ENCODE measurements around the gene DLGAP1. TPM values are rescaled to one million over a fixed set of nuclear protein-coding genes. Genes with fewer than 3 reads are reported as not detected.

Gene DLGAP1
- total RNA-seq, 1 experiment from 2014 or later = 0.39 TPM

DNA sequence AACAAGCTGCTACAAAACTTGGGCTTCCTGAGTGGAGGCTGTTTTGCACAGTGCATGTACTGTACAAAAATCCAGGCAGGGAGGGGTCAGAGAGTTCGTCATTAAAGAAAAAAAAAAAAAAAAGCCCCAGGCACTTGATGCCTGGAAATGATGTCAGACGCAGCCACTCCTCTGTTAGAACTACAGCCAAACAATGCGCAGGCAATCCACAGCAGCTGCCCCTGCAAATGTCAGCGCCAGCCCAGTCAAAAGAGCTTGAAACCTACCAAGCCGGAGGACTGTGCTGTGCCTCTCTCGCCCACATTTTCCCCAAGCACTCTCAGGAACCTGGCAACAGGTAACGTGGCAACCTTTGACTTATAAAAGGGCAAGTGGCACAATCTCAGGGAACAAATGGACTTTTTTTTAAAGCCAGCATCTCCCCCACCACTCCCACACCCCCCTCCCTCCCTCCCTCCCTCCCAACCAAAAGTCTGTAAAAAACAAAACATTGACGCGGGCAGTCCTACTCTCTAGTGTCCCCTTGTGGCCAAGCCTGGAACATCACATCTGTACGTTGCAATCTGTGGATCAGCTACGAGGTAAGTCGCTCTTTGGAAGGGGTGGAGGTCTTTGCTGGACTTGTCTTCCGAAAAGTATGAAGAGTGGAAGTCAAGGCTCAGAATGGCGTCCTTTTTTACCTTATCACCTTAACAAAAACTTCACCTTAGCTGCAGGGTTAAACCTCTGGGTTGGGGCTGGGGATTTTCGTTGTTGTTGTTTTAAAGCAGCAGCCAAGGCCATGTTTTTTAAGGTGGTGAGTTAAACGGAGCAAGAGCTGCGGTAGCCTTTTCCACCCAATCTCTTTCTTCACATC, 861.0 kb downstream of the DLGAP1 start (continued):
- TF ChIP-seq, protein P1, sequence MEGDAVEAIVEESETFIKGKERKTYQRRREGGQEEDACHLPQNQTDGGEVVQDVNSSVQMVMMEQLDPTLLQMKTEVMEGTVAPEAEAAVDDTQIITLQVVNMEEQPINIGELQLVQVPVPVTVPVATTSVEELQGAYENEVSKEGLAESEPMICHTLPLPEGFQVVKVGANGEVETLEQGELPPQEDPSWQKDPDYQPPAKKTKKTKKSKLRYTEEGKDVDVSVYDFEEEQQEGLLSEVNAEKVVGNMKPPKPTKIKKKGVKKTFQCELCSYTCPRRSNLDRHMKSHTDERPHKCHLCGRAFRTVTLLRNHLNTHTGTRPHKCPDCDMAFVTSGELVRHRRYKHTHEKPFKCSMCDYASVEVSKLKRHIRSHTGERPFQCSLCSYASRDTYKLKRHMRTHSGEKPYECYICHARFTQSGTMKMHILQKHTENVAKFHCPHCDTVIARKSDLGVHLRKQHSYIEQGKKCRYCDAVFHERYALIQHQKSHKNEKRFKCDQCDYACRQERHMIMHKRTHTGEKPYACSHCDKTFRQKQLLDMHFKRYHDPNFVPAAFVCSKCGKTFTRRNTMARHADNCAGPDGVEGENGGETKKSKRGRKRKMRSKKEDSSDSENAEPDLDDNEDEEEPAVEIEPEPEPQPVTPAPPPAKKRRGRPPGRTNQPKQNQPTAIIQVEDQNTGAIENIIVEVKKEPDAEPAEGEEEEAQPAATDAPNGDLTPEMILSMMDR (IDR thresholded peaks at IDR 0.05 in 2 of 3, conservative IDR thresholded peaks at IDR 0.05 in 1 of 3; ENCODE audit: borderline replicate concordance in 1 of 3, insufficient read depth in 1 of 3, low read depth in 2 of 3, low read length in 2 of 3) = peak in 2 of 3 experiments; percentile 73 to 86; a peak in 4 of 6 replicates

DNA sequence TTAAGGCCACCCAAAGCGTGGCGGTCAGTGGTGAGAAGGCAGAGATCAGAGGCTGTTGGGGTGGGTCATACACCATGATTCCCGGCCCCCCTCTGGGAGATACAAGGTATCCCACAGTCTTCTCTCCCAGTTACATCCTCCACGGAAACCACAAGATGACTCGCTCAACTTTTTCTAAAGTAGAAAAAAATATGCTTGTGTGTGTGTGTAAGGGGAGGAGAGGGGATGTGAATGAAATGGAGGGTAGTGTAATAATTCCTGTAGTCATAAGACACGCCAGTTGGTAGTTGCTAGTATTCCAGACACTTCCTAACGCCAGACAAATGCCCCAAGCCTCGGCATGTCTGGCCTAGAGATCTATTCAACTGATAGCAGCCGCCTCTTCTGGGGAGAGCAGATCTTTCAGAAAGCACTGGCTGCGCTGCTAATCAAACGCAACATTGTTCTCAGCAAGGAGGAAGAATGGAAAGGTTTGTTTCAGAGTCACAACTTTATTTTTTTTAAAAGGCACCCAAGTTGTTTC, 861.7 kb downstream of the DLGAP1 start:
- H3K4me2 ChIP-seq (ENCODE audit: low read length) = peak overlapping the region; percentile 92
- CTCF ChIA-PET = interaction anchor here (0.5 to 4.2 kb wide), 16 partner anchors 8 to 316 kb away, joined by 3 to 45 read pairs (median 4); partner anchors contain the start of gene TGIF1
- no peak for DNase-seq (ENCODE audit: low read depth, low spot score)
- no peaks in the 10 kb centered on the region for H3K9me3 ChIP-seq (ENCODE audit: control insufficient read depth in 1 of 2, insufficient read depth in 1 of 2, low read depth in 1 of 2, low read length in 2 of 2)
- no peaks in the 10 kb centered on the region for H3K9me2 ChIP-seq (ENCODE audit: insufficient read depth)
- intact Hi-C loops (cut with micrococcal nuclease) = loop anchor here (5.0 kb wide), 1 partner anchor 331 kb away; the partner anchor contains the start of gene MYL12B
- ATAC-seq = peak; percentile 60
- H3K4me1 ChIP-seq (ENCODE audit: control insufficient read depth in 1 of 2, insufficient read depth in 2 of 2, low read length in 2 of 2) = peaks cover 81 to 89% of the 10 kb centered on the region in 2 experiments
- TF ChIP-seq POLR2AphosphoS5 (IDR thresholded peaks at IDR 0.05; ENCODE audit: low read depth, low read length) = 0 out of 2 replicates have a peak, but pooled peaks have one; percentile 12
- TF ChIP-seq CEBPB (IDR thresholded peaks at IDR 0.05; ENCODE audit: low read depth) = no peak
- TF ChIP-seq POLR2A (IDR thresholded peaks at IDR 0.05; ENCODE audit: borderline replicate concordance, extremely low read depth, insufficient read depth, insufficient read length) = peak; percentile 32
- peak overlapping the region; percentile 50 to 81 for H3K4me3 ChIP-seq (replicated peaks in 1 of 2; ENCODE audit: low read depth in 1 of 2, low read length in 2 of 2)
- BruUV-seq (replicated peaks) = TSS peak; percentile 82
- no peaks in the 10 kb centered on the region for H3K27me3 ChIP-seq (ENCODE audit: insufficient read depth, low read length)
- peaks cover 42% of the 10 kb centered on the region for H3K79me2 ChIP-seq (ENCODE audit: insufficient read depth, low read length)
- H4K20me1 ChIP-seq (ENCODE audit: insufficient read depth) = no peaks in the 10 kb centered on the region
- RAD21 ChIA-PET (ENCODE audit: low non-redundant PET in 1 of 2, low total read pairs in 2 of 2, uncharacterized antibody in 2 of 2, unreplicated experiment in 2 of 2) = interaction anchor here in 1 of 2 experiments (0.9 to 2.7 kb wide), 3 partner anchors 72 to 311 kb away, joined by 5 to 16 read pairs (median 5); no protein-coding TSS in a partner anchor
- no peak overlapping the region for H2AFZ ChIP-seq (ENCODE audit: low read depth, low read length, poor library complexity, severe bottlenecking)
- H3K36me3 ChIP-seq (ENCODE audit: control insufficient read depth in 1 of 2, insufficient read depth in 2 of 2, low read length in 2 of 2) = peaks cover 0 to 14% of the 10 kb centered on the region in 2 experiments; a peak in 1 of 4 replicates
- H3K27ac ChIP-seq (ENCODE audit: low read depth, low read length) = peak overlapping the region; percentile 100
- POLR2A ChIA-PET = interaction anchor here (0.7 to 7.8 kb wide), 21 partner anchors 8 to 344 kb away, joined by 3 to 68 read pairs (median 5); no protein-coding TSS in a partner anchor
- peak overlapping the region; percentile 95 for H3K9ac ChIP-seq (ENCODE audit: low read length)

All from HCT116 (cell line).